HEK293 (cell line): ENCODE results near the gene TPMT.
A peak's percentile ranks its signal among the peaks of the same experiment; 100 is the strongest.

Source experiments
- EGR2 ChIP-seq: fragments of 450-650 bp; formaldehyde crosslinking; IDR thresholded peaks from 2 replicates; pipeline ENCODE4 v1.5.1; 2016; ENCODE audit warnings: low read depth, missing biosample characterization, missing genetic modification characterization
- SP3 ChIP-seq: fragments of 450-650 bp; formaldehyde crosslinking; IDR thresholded peaks from 2 replicates; pipeline ENCODE4 v1.5.1; 2016; ENCODE audit warnings: missing biosample characterization, missing genetic modification characterization
- SP7 ChIP-seq: fragments of 450-650 bp; formaldehyde crosslinking; IDR thresholded peaks from 2 replicates; pipeline ENCODE4 v1.5.1; 2016; ENCODE audit warnings: missing biosample characterization, missing genetic modification characterization
- ZBTB20 ChIP-seq: fragments of 450-650 bp; formaldehyde crosslinking; IDR thresholded peaks from 2 replicates; pipeline ENCODE4 v1.5.1; 2016; ENCODE audit warnings: missing biosample characterization, missing genetic modification characterization
- ZBTB7A ChIP-seq: fragments of 450-650 bp; formaldehyde crosslinking; IDR thresholded peaks from 2 replicates; pipeline ENCODE4 v1.5.1; 2016; ENCODE audit warnings: low read depth, missing biosample characterization, missing genetic modification characterization
- ZBTB8A ChIP-seq: fragments of 450-650 bp; formaldehyde crosslinking; IDR thresholded peaks from 2 replicates; pipeline ENCODE4 v1.5.1; 2016; ENCODE audit warnings: missing biosample characterization, missing genetic modification characterization
- ZFHX2 ChIP-seq: fragments of 450-650 bp; formaldehyde crosslinking; conservative IDR thresholded peaks from 2 replicates; pipeline ENCODE4 v1.5.1; 2016; ENCODE audit warnings: missing biosample characterization, missing genetic modification characterization
- ZFP37 ChIP-seq: fragments of 450-650 bp; formaldehyde crosslinking; IDR thresholded peaks from 2 replicates; pipeline ENCODE4 v1.5.1; 2016; ENCODE audit warnings: missing biosample characterization, missing genetic modification characterization
- ZFP69B ChIP-seq: fragments of 450-650 bp; formaldehyde crosslinking; IDR thresholded peaks from 2 replicates; pipeline ENCODE4 v1.5.1; 2016; ENCODE audit warnings: missing biosample characterization, missing genetic modification characterization
- ZNF114 ChIP-seq: fragments of 450-650 bp; formaldehyde crosslinking; IDR thresholded peaks from 2 replicates; pipeline ENCODE4 v1.5.0; 2017; ENCODE audit warnings: missing biosample characterization, missing genetic modification characterization
- ZNF121 ChIP-seq: fragments of 450-650 bp; formaldehyde crosslinking; IDR thresholded peaks from 2 replicates; pipeline ENCODE4 v1.5.1; 2016; ENCODE audit warnings: missing biosample characterization, missing genetic modification characterization
- ZNF169 ChIP-seq: fragments of 450-650 bp; formaldehyde crosslinking; IDR thresholded peaks from 2 replicates; pipeline ENCODE4 v1.5.1; 2016; ENCODE audit warnings: missing biosample characterization, missing genetic modification characterization
- ZNF292 ChIP-seq: fragments of 450-650 bp; formaldehyde crosslinking; IDR thresholded peaks from 2 replicates; pipeline ENCODE4 v1.5.1; 2016; ENCODE audit warnings: low read depth, missing biosample characterization, missing genetic modification characterization, borderline replicate concordance
- ZNF335 ChIP-seq: fragments of 450-650 bp; formaldehyde crosslinking; conservative IDR thresholded peaks from 2 replicates; pipeline ENCODE4 v1.5.1; 2016; ENCODE audit warnings: missing biosample characterization, missing genetic modification characterization
- ZNF404 ChIP-seq: fragments of 450-650 bp; formaldehyde crosslinking; IDR thresholded peaks from 2 replicates; pipeline ENCODE4 v1.5.1; 2017; ENCODE audit warnings: missing biosample characterization, missing genetic modification characterization
- ZNF560 ChIP-seq: fragments of 450-650 bp; formaldehyde crosslinking; IDR thresholded peaks from 2 replicates; pipeline ENCODE4 v1.5.1; 2017; ENCODE audit warnings: missing biosample characterization, missing genetic modification characterization, borderline replicate concordance
- ZNF600 ChIP-seq: fragments of 450-650 bp; formaldehyde crosslinking; IDR thresholded peaks from 2 replicates; pipeline ENCODE4 v1.5.1; 2016; ENCODE audit warnings: missing biosample characterization, missing genetic modification characterization
- ZNF623 ChIP-seq: fragments of 450-650 bp; formaldehyde crosslinking; IDR thresholded peaks from 2 replicates; pipeline ENCODE4 v1.5.1; 2016; ENCODE audit warnings: missing biosample characterization, missing genetic modification characterization
- ZNF624 ChIP-seq: fragments of 450-650 bp; formaldehyde crosslinking; IDR thresholded peaks from 2 replicates; pipeline ENCODE4 v1.5.1; 2017; ENCODE audit warnings: missing biosample characterization, missing genetic modification characterization
- ZNF660 ChIP-seq: fragments of 450-650 bp; IDR thresholded peaks from 2 replicates; pipeline ENCODE4 v1.5.1; 2018; ENCODE audit warnings: missing biosample characterization, mild to moderate bottlenecking, missing genetic modification characterization
- ZNF707 ChIP-seq: fragments of 450-650 bp; formaldehyde crosslinking; IDR thresholded peaks from 2 replicates; pipeline ENCODE4 v1.5.1; 2016; ENCODE audit warnings: missing biosample characterization, missing genetic modification characterization
- ZNF830 ChIP-seq: fragments of 450-650 bp; IDR thresholded peaks from 2 replicates; pipeline ENCODE4 v1.5.0; 2018; ENCODE audit warnings: missing biosample characterization, missing genetic modification characterization, low read depth, mild to moderate bottlenecking, moderate library complexity
- ZSCAN30 ChIP-seq: fragments of 450-650 bp; IDR thresholded peaks from 2 replicates; pipeline ENCODE4 v1.5.1; 2018; ENCODE audit warnings: missing biosample characterization, mild to moderate bottlenecking, missing genetic modification characterization, moderate library complexity
- ZXDB ChIP-seq: fragments of 450-650 bp; formaldehyde crosslinking; IDR thresholded peaks from 2 replicates; pipeline ENCODE4 v1.5.1; 2016; ENCODE audit warnings: missing biosample characterization, missing genetic modification characterization
- TF ChIP-seq, protein P1 (sequence below): fragments of 450-650 bp; IDR thresholded peaks from 2 replicates; pipeline ENCODE4 v1.5.1; 2018; ENCODE audit warnings: missing biosample characterization, missing genetic modification characterization
- TF ChIP-seq, protein P2 (sequence below): fragments of 450-650 bp; formaldehyde crosslinking; IDR thresholded peaks from 2 replicates; pipeline ENCODE4 v1.5.1; 2016; ENCODE audit warnings: missing biosample characterization, missing genetic modification characterization
- TF ChIP-seq, protein P3 (sequence below): fragments of 450-650 bp; formaldehyde crosslinking; IDR thresholded peaks from 2 replicates; pipeline ENCODE4 v1.5.1; 2016; ENCODE audit warnings: missing biosample characterization, missing genetic modification characterization
- TF ChIP-seq, protein P4 (sequence below): fragments of 450-650 bp; formaldehyde crosslinking; conservative IDR thresholded peaks from 2 replicates; pipeline ENCODE4 v1.5.1; 2016; ENCODE audit warnings: low read depth, missing biosample characterization, missing genetic modification characterization
- TF ChIP-seq, protein P5 (sequence below): fragments of 450-650 bp; formaldehyde crosslinking; IDR thresholded peaks from 2 replicates; pipeline ENCODE4; 2016; ENCODE audit warnings: missing biosample characterization, missing genetic modification characterization

The TPMT gene

DNA sequence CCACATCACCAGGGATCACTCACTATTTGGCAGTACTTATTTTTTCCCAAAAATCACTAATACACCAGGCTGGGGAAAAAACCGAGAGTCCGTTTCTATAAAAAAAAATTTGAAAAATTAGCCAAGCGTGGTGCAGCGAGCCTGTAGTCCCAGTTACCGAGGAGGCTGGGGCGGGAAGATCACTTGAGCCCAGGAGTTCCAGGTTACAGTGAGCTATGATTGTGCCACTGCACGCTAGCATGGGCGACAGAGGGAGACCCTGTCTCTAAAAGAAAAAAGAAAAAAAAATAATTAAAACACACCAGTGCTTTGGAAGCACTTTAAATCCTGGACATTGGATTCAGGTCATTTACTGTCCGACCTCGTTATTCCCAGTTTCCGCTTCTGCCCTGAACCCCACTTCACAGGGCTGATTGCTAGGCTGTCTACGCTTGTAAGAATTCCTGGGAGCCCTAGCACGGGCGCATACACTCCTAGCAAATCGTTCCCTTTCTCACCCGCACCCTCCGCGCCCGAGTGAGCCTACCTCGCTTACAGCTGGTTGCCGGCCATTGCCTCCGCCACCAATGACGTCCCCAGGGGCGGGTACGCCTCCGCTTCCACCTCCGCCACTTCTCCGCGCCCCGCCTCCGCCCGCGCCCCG is at the start of gene TPMT (continued):
- TF ChIP-seq, protein P1, sequence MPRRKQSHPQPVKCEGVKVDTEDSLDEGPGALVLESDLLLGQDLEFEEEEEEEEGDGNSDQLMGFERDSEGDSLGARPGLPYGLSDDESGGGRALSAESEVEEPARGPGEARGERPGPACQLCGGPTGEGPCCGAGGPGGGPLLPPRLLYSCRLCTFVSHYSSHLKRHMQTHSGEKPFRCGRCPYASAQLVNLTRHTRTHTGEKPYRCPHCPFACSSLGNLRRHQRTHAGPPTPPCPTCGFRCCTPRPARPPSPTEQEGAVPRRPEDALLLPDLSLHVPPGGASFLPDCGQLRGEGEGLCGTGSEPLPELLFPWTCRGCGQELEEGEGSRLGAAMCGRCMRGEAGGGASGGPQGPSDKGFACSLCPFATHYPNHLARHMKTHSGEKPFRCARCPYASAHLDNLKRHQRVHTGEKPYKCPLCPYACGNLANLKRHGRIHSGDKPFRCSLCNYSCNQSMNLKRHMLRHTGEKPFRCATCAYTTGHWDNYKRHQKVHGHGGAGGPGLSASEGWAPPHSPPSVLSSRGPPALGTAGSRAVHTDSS (tag by site-specific recombination) = no peak
- TF ChIP-seq ZNF600 (peak; percentile 70), ZNF169 (no peak), ZNF660 (0 out of 2 replicates have a peak, but pooled peaks have one; percentile 18), ZNF830 (tag by site-specific recombination) (no peak), ZBTB7A (0 out of 2 replicates have a peak, but pooled peaks have one; percentile 42), ZNF707 (tag by site-specific recombination) (no peak), EGR2 (tag by site-specific recombination) (peak; percentile 96), ZFP37 (tag by site-specific recombination) (peak; percentile 72), ZSCAN30 (no peak), ZBTB8A (tag by site-specific recombination) (peak; percentile 95), ZNF335 (tag by site-specific recombination) (peak; percentile 94), ZNF623 (tag by site-specific recombination) (no peak), ZFP69B (peak; percentile 13; the same call in 1 of the 2 replicates), ZNF624 (no peak), ZNF114 (tag by site-specific recombination) (no peak), ZNF121 (tag by site-specific recombination) (no peak), SP3 (no peak), ZBTB20 (tag by site-specific recombination) (peak; percentile 87), ZFHX2 (tag by site-specific recombination) (peak; percentile 96), SP7 (tag by site-specific recombination) (peak; percentile 87), ZNF404 (tag by site-specific recombination) (no peak), ZNF560 (tag by site-specific recombination) (no peak), ZNF292 (tag by site-specific recombination) (no peak), ZXDB (tag by site-specific recombination) (peak; percentile 76)
- TF ChIP-seq, protein P2, sequence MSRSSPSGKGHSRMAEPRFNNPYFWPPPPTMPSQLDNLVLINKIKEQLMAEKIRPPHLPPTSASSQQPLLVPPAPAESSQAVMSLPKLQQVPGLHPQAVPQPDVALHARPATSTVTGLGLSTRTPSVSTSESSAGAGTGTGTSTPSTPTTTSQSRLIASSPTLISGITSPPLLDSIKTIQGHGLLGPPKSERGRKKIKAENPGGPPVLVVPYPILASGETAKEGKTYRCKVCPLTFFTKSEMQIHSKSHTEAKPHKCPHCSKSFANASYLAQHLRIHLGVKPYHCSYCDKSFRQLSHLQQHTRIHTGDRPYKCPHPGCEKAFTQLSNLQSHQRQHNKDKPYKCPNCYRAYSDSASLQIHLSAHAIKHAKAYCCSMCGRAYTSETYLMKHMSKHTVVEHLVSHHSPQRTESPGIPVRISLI = peak; percentile 87; the same call in 1 of the 2 replicates
- TF ChIP-seq, protein P3, sequence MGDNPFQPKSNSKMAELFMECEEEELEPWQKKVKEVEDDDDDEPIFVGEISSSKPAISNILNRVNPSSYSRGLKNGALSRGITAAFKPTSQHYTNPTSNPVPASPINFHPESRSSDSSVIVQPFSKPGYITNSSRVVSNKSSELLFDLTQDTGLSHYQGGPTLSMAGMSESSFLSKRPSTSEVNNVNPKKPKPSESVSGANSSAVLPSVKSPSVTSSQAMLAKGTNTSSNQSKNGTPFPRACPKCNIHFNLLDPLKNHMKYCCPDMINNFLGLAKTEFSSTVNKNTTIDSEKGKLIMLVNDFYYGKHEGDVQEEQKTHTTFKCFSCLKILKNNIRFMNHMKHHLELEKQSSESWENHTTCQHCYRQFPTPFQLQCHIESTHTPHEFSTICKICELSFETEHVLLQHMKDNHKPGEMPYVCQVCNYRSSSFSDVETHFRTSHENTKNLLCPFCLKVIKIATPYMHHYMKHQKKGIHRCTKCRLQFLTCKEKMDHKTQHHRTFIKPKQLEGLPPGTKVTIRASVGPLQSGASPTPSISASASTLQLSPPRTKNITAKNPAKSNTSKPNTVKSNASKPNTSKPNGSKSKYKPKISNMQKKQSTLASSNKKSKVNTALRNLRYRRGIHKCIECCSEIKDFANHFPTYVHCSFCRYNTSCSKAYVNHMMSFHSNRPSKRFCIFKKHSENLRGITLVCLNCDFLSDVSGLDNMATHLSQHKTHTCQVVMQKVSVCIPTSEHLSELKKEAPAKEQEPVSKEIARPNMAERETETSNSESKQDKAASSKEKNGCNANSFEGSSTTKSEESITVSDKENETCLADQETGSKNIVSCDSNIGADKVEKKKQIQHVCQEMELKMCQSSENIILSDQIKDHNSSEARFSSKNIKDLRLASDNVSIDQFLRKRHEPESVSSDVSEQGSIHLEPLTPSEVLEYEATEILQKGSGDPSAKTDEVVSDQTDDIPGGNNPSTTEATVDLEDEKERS (tag by site-specific recombination) = 0 out of 2 replicates have a peak, but pooled peaks have one; percentile 38
- TF ChIP-seq, protein P4, sequence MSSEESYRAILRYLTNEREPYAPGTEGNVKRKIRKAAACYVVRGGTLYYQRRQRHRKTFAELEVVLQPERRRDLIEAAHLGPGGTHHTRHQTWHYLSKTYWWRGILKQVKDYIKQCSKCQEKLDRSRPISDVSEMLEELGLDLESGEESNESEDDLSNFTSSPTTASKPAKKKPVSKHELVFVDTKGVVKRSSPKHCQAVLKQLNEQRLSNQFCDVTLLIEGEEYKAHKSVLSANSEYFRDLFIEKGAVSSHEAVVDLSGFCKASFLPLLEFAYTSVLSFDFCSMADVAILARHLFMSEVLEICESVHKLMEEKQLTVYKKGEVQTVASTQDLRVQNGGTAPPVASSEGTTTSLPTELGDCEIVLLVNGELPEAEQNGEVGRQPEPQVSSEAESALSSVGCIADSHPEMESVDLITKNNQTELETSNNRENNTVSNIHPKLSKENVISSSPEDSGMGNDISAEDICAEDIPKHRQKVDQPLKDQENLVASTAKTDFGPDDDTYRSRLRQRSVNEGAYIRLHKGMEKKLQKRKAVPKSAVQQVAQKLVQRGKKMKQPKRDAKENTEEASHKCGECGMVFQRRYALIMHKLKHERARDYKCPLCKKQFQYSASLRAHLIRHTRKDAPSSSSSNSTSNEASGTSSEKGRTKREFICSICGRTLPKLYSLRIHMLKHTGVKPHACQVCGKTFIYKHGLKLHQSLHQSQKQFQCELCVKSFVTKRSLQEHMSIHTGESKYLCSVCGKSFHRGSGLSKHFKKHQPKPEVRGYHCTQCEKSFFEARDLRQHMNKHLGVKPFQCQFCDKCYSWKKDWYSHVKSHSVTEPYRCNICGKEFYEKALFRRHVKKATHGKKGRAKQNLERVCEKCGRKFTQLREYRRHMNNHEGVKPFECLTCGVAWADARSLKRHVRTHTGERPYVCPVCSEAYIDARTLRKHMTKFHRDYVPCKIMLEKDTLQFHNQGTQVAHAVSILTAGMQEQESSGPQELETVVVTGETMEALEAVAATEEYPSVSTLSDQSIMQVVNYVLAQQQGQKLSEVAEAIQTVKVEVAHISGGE (tag by site-specific recombination) = peak; percentile 39
- TF ChIP-seq, protein P5, sequence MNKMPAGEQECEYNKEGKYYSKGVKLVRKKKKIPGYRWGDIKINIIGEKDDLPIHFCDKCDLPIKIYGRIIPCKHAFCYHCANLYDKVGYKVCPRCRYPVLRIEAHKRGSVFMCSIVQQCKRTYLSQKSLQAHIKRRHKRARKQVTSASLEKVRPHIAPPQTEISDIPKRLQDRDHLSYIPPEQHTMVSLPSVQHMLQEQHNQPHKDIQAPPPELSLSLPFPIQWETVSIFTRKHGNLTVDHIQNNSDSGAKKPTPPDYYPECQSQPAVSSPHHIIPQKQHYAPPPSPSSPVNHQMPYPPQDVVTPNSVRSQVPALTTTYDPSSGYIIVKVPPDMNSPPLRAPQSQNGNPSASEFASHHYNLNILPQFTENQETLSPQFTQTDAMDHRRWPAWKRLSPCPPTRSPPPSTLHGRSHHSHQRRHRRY (tag by site-specific recombination) = no peak
